RPMI7951 (cell line): ENCODE measurements around the gene NISCH. TPM values are rescaled to one million over a fixed set of nuclear protein-coding genes. Genes with fewer than 3 reads are reported as not detected.

Experiments
- DNase-seq: peaks from one replicate; pipeline ENCODE4 v3.0.0-alpha.2; 2012; ENCODE audit warnings: low read depth
- total RNA-seq: library from RNA; depleted of rRNA; stranded (reverse); fragments of >200 nt; shearing (Covaris generic); gene quantifications from 2 replicates; pipeline ENCODE4 v1.2.3, GENCODE V29; 2014

The NISCH gene
- total RNA-seq, 1 experiment from 2014 or later, result 21.4 TPM

- no peak for DNase-seq
Observed at GRCh38 chr3:52447512-52448355, 7.7 kb upstream of the NISCH start.

DNA sequence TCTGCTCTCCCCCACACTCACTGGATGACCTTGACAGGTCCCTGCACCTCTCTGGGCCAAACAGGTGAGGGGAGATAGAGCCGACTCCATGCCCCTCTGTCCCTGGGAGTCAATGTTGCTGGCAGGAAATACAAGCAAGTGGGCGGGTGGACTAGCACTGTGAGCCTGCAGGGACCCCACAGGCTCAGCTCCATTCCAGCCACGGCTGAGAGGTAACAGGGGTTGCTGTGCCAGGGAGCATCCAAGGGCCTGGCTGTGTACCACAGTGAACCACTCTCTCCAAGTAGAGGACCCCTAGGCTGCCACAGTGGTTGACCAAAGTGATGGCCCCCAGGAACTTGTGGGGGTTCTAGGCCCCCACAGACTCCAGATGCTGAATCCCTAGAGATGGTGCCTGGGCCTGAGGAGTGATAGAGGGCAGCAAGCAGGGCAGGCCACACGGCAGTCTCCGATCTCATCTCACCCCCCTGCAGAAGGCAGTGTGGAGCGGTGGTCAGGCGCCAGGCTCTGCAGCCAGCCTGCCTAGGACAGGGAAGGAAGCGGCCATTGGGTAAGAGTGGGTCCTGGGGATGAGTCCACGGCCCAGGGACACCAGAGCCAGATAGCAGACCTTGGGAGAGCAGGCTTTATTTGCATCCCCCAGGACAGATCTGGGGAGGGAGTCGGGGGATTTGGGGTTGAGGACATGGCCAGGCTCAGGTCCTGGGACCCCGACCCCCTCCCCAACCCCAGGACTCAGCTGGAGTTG lies 4.7 kb upstream of the NISCH start:
- DNase-seq, result no peak

DNA sequence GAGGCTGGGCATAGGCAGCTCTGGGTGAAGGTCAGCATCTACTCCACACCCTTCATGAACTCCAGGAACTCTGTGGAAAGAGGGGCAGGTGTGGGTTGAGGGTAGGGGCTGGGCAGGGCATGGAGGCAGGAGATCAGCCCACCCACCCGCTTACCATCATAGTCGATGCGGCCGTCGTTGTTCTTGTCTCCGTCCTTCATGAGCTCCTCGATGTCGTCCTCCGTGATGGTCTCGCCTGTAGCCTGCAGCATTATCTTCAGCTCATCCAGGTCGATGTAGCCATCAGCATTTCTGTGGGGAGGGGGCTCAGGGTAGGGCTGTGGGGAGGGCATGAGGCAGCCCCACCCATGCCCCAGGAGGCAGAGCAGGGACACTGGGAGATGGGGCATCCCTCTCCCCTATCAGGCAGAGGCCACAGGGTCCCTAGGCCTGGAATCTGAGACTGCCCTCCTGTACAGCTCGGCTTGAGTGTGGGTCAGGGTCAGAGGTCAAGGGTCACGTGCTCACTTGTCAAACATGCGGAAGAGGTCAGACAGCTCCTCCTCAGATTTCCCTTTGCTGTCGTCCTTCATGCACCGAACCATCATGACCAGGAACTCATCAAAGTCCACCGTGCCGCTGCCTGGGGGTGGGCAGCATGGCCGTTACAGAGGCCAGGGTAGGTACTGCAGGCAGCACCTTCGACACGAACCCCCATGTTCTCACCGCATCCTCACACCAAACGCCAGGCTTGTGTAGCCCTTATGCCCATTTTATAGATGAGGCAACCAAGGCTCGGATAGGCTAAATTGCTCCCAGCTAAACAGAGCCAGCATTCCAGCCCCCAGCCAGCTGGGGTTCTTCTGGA lies 3.9 kb upstream of the NISCH start:
- no peak for DNase-seq

GRCh38 chr3:52452126-52452525 lies 3.3 kb upstream of the NISCH start:
- no peak for DNase-seq

DNA sequence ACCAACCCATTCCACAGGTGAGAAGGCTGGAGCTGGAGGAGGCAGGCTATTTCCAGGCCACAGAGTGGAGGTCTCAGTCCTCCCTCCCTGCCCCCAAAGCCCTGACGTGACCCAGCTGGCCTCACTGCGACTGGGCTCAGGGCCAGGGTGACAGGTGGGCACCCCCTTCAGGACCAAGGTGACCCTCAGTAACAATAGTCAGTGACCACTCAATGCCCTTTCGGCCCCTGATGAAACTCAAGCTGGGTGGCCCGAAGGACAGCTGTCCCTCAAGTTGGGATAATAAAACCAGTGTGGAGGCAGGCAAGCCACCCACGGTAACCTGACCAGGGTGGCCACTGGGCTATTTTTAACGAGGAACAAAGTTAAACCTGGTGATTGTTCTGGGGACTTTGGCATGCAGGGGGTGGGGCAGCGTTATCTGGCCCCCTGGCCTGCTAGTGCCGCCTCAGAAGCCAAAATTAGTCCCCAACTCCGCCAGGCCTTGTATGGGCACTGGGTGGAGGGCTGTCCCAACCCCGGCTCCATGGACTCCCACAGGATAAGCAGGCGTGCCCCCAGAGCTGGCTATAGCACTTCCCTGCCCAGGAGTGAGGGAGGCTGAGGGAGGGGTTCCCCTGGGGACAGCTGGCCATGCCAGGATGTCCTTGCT lies 2.7 kb upstream of the NISCH start:
- no peak for DNase-seq

GRCh38 chr3:52453496-52454249 lies 1.7 kb upstream of the NISCH start, which contains the start of gene TNNC1:
TSS of gene TNNC1 (minus strand) at chr3:52454041. CDS start at chr3:52454015, 26 bp downstream.
- DNase-seq, result no peak

DNA sequence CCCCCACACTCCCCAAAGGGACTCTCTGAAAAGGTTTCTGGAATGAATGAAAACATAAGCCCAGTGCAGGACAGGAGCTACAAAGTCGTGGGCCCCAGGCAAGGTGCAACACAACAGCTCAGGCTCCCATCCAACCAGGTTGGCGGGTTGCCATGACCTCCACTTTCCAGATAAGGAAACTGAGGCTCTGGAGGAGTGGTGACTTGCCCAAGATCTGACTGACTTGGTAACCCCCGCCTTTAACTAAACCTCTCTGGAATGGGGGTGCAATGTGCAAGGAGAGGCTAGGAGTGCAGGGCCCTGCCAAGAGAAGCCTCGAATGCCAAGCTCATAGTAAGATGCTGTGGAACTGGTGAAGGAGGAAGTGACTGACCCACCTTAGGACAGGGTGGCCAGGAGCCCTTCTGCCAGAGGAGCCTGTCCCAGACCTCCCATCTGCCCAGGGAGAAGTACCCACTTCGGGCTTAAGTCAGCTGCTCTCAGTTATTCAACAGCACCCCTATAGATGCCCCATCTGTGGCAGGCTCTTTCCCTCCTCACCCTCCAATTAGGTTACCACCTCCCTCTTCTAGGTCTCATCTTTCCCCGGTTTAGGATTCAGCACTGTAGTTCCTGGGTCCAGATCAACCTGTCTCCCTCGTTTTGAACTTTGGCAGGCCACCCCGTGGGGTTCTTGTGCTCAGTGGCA lies 1.0 kb upstream of the NISCH start:
- DNase-seq, result no peak

DNA sequence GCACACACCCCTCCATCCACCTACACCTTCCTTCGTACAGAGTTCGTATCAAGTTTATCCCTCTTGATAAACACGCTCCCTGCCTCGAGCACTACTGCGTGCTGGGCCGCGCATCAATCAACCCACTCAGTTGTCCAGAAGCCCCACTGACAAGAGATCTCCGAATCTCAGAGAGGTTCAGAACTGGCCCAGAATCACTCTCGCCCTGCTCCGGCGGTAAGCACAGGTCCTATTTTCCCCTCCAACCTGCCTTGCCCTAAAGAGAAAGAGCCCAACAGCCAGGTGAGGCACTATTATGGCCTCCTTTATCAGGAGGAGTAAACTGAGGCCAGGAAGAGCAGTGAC lies 494 bp upstream of the NISCH start:
- no peak for DNase-seq

DNA sequence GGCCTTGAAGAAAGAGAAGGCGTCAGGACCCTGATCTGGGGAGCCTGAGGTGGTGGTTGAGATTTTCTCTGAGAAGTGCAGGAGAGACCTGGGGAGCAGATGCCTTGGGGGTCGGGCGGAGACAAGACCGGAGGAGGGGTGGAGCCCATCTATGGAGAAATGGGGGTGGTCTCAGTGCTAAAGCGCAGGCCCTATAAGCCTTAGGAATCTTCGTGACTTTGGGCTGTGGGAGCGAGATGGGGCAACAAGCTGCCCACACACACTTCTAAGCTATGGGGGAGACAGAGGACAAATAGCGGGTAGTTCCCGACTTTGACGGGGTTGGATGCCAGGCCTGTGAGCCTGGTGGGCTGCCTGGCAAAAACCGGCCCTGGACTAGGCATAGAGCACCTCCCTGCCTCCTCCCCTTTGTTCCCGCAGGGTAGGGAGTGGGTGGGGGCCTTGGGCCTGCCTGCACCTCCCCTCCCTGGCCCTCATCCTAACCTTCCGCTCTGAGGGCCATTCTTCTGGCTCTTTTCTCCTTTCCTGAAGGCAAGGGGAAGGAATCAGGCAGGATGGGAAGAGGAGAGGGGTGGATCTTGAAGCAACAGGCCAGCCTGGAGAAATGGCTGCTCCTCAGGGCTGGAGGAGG lies 880 bp downstream of the NISCH start:
- peak; percentile 45 for DNase-seq

- DNase-seq, result no peak
Observed at GRCh38 chr3:52456800-52457183, 1.4 kb downstream of the NISCH start.

- DNase-seq, result no peak
Observed at GRCh38 chr3:52458031-52458760, 2.8 kb downstream of the NISCH start.

GRCh38 chr3:52458770-52459545 lies 3.6 kb downstream of the NISCH start:
- no peak for DNase-seq

DNA sequence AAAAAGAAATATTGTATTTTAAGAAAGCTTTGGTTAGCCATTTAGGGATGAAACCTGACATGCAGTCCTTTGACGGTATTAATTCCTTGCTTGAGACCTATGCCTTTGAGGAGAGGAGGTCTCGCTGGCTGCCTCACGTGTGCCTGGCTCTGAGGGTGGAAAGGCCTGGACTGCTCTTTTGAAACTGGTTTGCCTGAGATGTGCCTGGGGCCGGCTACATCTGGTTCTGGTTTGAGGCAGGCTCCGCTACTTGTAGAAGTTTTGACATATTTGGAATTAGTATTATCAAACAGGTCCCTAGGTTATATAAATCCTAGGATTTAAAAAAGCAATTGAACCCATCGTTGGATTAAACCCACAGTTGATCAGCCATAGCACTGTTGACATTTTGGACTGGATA lies 6.5 kb downstream of the NISCH start:
- no peak for DNase-seq

DNA sequence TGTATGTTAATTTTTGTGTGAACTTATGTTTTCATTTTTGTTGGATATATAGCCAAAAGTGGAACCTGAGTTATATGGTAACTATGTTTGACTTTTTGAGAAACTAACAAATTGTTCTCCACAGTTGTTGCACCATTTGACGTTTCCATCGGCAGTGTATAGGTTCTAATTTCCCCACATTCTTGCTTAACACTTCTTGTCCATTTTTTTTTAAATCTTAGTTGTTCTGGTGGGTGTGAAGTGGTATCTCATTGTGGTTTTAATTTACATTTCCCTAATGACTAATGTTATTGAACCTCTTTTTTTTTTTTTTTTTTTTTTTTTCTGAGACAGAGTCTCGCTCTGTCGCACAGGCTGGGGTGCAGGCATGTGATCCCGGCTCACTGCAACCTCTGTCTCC lies 8.0 kb downstream of the NISCH start:
- DNase-seq, result no peak

DNA sequence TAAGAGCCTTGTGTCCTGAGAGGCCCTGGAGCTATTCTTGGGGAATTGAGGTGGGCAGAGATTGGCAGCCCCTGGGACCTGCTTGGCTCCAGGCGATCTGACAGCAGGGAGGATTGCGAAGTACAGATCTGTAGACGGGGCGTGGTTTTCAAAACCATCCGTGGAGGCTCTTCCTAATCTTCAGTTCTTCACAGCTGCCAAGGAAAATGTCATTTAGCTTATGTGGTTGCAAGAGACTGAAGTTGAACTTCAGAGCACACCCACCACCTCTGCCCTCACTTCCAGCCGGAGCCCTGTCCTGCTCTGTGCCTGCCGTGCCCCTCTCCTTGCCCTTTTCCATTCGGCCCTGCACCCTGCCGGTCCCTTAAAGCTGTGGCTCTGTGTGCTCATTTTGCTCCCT lies 12.9 kb downstream of the NISCH start:
- no peak for DNase-seq

GRCh38 chr3:52469001-52469400 lies 13.6 kb downstream of the NISCH start:
- DNase-seq, result no peak

DNA sequence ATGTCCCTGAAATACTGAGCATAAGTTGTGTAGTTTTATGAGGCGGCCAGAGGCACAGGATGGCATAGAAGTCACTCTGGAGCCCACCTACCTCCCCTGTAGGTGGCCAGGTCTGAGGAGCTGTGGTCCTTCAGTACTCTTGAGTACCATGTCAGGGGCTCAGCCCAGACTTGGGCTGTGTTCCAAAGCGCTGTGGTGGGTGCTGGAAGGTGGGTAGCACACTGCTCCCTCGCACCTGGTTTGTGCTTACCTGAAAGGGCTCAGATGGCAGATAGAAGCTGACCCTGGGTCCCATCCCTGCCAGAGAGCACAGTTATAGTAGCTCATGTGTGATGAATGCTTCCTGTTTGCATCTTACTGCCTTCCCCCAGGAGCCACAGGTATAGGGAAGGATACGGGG lies 15.5 kb downstream of the NISCH start:
- no peak for DNase-seq
